Osteoblast (primary cell): ENCODE measurements around the gene TCERG1L. TPM values are rescaled to one million over a fixed set of nuclear protein-coding genes. Genes with fewer than 3 reads are reported as not detected.

Source experiments
- DNase-seq: peaks from one replicate; pipeline ENCODE4 v3.0.0; 2011; ENCODE audit warnings: low spot score, mixed read lengths; ENCODE audit not compliant: insufficient read length; ENCODE audit errors: missing footprints
- H2AFZ ChIP-seq: 2 replicates; pipeline ENCODE4 v1.6.0; 2011; ENCODE audit warnings: mild to moderate bottlenecking, low read length
- H3K27ac ChIP-seq: 2 replicates; pipeline ENCODE4 v1.5.1; 2011; ENCODE audit warnings: mild to moderate bottlenecking, low read depth, low read length, moderate library complexity
- H3K27me3 ChIP-seq: 2 replicates; pipeline ENCODE4 v1.6.0; 2012; ENCODE audit warnings: mild to moderate bottlenecking, control low read depth, inconsistent platforms, low read length, moderate library complexity; ENCODE audit not compliant: insufficient read depth
- H3K36me3 ChIP-seq: 2 replicates; pipeline ENCODE4 v1.5.1; 2011; ENCODE audit warnings: mild to moderate bottlenecking, low read length, control low read depth, moderate library complexity; ENCODE audit not compliant: insufficient read depth
- H3K4me1 ChIP-seq: 2 replicates; pipeline ENCODE4 v1.5.1; 2011; ENCODE audit warnings: mild to moderate bottlenecking, low read length, control low read depth, moderate library complexity; ENCODE audit not compliant: insufficient read depth
- H3K4me2 ChIP-seq: 2 replicates; pipeline ENCODE4 v1.6.0; 2011; ENCODE audit warnings: mild to moderate bottlenecking, low read length; ENCODE audit not compliant: insufficient read depth
- H3K4me3 ChIP-seq: fragments of 200-600 bp; sonication (generic); 3 replicates; pipeline ENCODE4 v1.5.1; 2012; ENCODE audit warnings: mild to moderate bottlenecking, low read length, inconsistent platforms; ENCODE audit not compliant: insufficient read depth
- H3K79me2 ChIP-seq: 2 replicates; pipeline ENCODE4 v1.6.0; 2012; ENCODE audit warnings: mild to moderate bottlenecking, low read length, control low read depth, inconsistent platforms; ENCODE audit not compliant: insufficient read depth
- H3K9me3 ChIP-seq: 2 replicates; pipeline ENCODE4 v1.5.1; 2011; ENCODE audit warnings: low read depth, low read length, control low read depth
- H4K20me1 ChIP-seq: 2 replicates; pipeline ENCODE4 v1.6.0; 2012; ENCODE audit warnings: mild to moderate bottlenecking, low read length, control low read depth; ENCODE audit not compliant: insufficient read depth
- total RNA-seq: library from RNA; depleted of rRNA; stranded (reverse); fragments of >200 nt; gene quantifications from 2 replicates; pipeline ENCODE4 v1.2.3, GENCODE V29; 2012
- TF ChIP-seq, protein P1 (sequence below): IDR thresholded peaks from 2 replicates; pipeline ENCODE4 v1.5.1; 2011; ENCODE audit warnings: mild to moderate bottlenecking, low read depth, low read length, moderate library complexity; ENCODE audit errors: extremely low read depth

Gene TCERG1L
- total RNA-seq, 1 donor, result under 0.01 TPM

DNA sequence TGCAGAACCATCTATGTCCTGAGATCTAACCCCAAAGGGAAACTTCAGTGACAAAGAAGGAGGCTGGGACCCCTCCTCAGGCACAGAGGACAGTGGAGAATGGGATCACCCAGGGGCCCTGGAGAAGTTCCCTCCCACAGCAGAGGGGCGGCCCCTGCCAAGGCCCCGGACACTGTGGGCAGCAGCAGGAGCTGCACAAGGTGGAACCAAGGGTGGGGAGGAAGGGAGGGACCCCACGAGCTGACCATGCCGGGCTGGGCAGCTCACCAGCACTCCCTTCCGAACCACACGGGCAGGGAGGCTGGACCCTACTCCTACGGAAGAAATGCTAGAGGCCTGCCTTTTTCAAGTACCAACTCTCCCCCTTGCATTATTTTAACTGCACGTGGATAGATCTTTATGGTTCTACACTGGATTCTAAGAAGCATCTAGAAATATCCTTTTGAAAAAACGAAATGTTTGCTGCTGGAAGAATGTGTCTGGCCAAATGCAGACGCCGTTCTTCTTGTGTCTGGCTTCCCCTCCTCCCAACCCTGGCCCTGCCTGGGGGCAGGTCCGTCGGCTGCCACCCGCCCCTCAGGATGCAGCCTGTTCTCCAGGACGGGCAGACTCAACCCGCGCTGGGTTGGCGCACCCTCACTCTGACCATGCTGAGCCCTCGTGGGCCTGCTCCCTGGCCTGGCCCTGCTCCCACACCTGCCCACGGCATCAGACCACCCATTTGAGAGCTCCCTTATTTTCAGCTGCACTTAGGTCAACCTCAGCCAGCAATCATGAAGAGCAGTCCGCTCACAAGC, 193.9 kb downstream of the TCERG1L start:
- Histone ChIP-seq H3K36me3 (no peaks in the 10 kb centered on the region), H3K4me1 (no peaks in the 10 kb centered on the region), H2AFZ (no peak overlapping the region), H3K4me2 (no peak overlapping the region), H4K20me1 (no peaks in the 10 kb centered on the region), H3K79me2 (no peaks in the 10 kb centered on the region), H3K27ac (no peak overlapping the region), H3K4me3 (no peak overlapping the region), H3K27me3 (no peaks in the 10 kb centered on the region), H3K9me3 (no peaks in the 10 kb centered on the region)
- peak; percentile 44 for DNase-seq
- TF ChIP-seq, protein P1, sequence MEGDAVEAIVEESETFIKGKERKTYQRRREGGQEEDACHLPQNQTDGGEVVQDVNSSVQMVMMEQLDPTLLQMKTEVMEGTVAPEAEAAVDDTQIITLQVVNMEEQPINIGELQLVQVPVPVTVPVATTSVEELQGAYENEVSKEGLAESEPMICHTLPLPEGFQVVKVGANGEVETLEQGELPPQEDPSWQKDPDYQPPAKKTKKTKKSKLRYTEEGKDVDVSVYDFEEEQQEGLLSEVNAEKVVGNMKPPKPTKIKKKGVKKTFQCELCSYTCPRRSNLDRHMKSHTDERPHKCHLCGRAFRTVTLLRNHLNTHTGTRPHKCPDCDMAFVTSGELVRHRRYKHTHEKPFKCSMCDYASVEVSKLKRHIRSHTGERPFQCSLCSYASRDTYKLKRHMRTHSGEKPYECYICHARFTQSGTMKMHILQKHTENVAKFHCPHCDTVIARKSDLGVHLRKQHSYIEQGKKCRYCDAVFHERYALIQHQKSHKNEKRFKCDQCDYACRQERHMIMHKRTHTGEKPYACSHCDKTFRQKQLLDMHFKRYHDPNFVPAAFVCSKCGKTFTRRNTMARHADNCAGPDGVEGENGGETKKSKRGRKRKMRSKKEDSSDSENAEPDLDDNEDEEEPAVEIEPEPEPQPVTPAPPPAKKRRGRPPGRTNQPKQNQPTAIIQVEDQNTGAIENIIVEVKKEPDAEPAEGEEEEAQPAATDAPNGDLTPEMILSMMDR, result no peak

- Histone ChIP-seq H3K4me1 (no peaks in the 10 kb centered on the region), H3K27me3 (no peaks in the 10 kb centered on the region), H3K4me3 (no peak overlapping the region), H3K79me2 (no peaks in the 10 kb centered on the region), H3K27ac (no peak overlapping the region), H3K9me3 (no peaks in the 10 kb centered on the region), H4K20me1 (no peaks in the 10 kb centered on the region), H3K4me2 (no peak overlapping the region), H2AFZ (no peak overlapping the region), H3K36me3 (no peaks in the 10 kb centered on the region)
- DNase-seq, result peak; percentile 5
- TF ChIP-seq, protein P1, result no peak
Measured at GRCh38 chr10:131116991-131117375, 194.5 kb downstream of the TCERG1L start.

DNA sequence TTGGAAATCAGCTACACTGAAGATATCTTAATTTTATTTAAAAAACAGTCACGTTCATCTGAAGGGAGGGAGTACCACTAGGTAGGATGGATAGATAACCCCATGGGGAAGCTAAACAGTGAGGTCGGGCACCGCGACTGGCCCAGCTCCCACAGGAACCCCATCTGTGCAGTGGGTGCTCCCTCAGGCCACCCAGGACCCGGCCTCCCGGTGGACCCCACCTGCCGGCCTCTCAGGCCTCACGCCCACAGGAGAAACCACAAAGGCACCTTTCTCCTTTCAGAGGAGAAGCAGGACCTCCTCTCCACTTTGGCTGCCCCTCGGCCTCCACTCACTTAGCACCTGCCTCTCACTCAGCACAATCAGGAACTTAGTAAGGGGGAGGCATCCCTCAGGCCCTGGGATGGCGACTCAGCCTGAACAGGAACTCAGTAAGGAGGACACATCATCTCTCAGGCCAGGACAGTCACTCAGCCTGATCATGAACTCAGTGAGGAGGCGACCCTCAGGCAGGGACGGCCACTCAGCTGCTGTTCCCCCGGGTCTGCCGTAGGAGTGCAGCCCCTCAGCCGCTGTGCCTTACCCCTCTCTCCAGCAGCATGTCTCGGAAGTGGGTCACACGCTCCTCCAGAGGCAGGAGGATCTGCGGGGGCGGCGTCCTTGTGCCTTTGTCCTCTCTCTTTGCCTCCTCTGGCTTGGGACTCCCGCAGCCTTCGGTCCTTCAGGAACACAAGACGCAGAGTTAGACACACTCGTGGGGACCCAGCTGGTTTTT, 195.1 kb downstream of the TCERG1L start:
- H3K9me3 ChIP-seq, result no peaks in the 10 kb centered on the region
- no peaks in the 10 kb centered on the region for H4K20me1 ChIP-seq
- TF ChIP-seq, protein P1, result no peak

GRCh38 chr10:131115801-131116200, 195.7 kb downstream of the TCERG1L start:
- Histone ChIP-seq H3K36me3 (no peaks in the 10 kb centered on the region), H4K20me1 (no peaks in the 10 kb centered on the region), H3K4me2 (no peak overlapping the region), H3K27me3 (no peaks in the 10 kb centered on the region), H3K79me2 (no peaks in the 10 kb centered on the region), H3K4me3 (no peak overlapping the region), H3K9me3 (no peaks in the 10 kb centered on the region), H2AFZ (no peak overlapping the region), H3K4me1 (no peaks in the 10 kb centered on the region), H3K27ac (no peak overlapping the region)
- DNase-seq, result peak; percentile 59
- TF ChIP-seq, protein P1, result no peak

More for the DNA sequence above, 195.1 kb downstream of the TCERG1L start:
- H3K4me1 ChIP-seq, result no peaks in the 10 kb centered on the region
- H2AFZ ChIP-seq, result no peak overlapping the region
- no peaks in the 10 kb centered on the region for H3K79me2 ChIP-seq
- no peak overlapping the region for H3K4me2 ChIP-seq
- H3K27ac ChIP-seq, result no peak overlapping the region
- no peaks in the 10 kb centered on the region for H3K27me3 ChIP-seq
- no peaks in the 10 kb centered on the region for H3K36me3 ChIP-seq
- peak; percentile 72 for DNase-seq
- no peak overlapping the region for H3K4me3 ChIP-seq
